NAMALWA (cell line): Measurements from ENCODE around the gene NTM.
"Not testable (repeated sequence)": the region's sequence is repeated elsewhere in the genome, so short reads cannot be mapped to it uniquely, and the experiment has no call there.

Experiments
- DNase-seq: peaks from one replicate; pipeline ENCODE4 v3.0.0-alpha.2; 2015; ENCODE audit warnings: low spot score

Gene NTM

GRCh38 chr11:131370090-131370751 lies at the start of gene NTM:
Gene NTM, plus strand, starts transcription at chr11:131370615.
- no peak for DNase-seq

- no peak for DNase-seq
These were observed 45.4 kb upstream of the NTM start for GRCh38 chr11:131324921-131325570.

- no peak for DNase-seq
These were observed 43.6 kb upstream of the NTM start for GRCh38 chr11:131326829-131327228.

GRCh38 chr11:131327421-131327820 lies 43.0 kb upstream of the NTM start:
- no peak for DNase-seq

GRCh38 chr11:131328843-131329242 lies 41.6 kb upstream of the NTM start:
- no peak for DNase-seq

- no peak for DNase-seq
These were observed 39.4 kb upstream of the NTM start for GRCh38 chr11:131331010-131331409.

- no peak for DNase-seq
These were observed 38.9 kb upstream of the NTM start for GRCh38 chr11:131331546-131331945.

GRCh38 chr11:131334601-131335000 lies 35.8 kb upstream of the NTM start:
- no peak for DNase-seq

GRCh38 chr11:131341900-131342299 lies 28.5 kb upstream of the NTM start:
- DNase-seq: not testable (repeated sequence)

- DNase-seq: not testable (repeated sequence)
These were observed 28.0 kb upstream of the NTM start for GRCh38 chr11:131342442-131342841.

- DNase-seq: no peak
These were observed 25.0 kb upstream of the NTM start for GRCh38 chr11:131345406-131345805.

- DNase-seq: no peak
These were observed 20.9 kb upstream of the NTM start for GRCh38 chr11:131349368-131350086.

- no peak for DNase-seq
These were observed 19.5 kb upstream of the NTM start for GRCh38 chr11:131350872-131351271.

GRCh38 chr11:131351848-131352247 lies 18.6 kb upstream of the NTM start:
- no peak for DNase-seq

GRCh38 chr11:131353766-131354165 lies 16.6 kb upstream of the NTM start:
- no peak for DNase-seq

GRCh38 chr11:131354251-131354701 lies 16.1 kb upstream of the NTM start:
- DNase-seq: no peak

- DNase-seq: no peak
These were observed 14.2 kb upstream of the NTM start for GRCh38 chr11:131356206-131356605.

GRCh38 chr11:131365329-131365930 lies 5.0 kb upstream of the NTM start:
- DNase-seq: no peak

- DNase-seq: no peak
These were observed 731 bp downstream of the NTM start for GRCh38 chr11:131370901-131371790.

- DNase-seq: no peak
These were observed 1.3 kb downstream of the NTM start for GRCh38 chr11:131371791-131372104.

- DNase-seq: no peak
These were observed 2.0 kb downstream of the NTM start for GRCh38 chr11:131372234-131372962.
